Measurements from ENCODE around the gene TEX26.

Gene TEX26

DNA sequence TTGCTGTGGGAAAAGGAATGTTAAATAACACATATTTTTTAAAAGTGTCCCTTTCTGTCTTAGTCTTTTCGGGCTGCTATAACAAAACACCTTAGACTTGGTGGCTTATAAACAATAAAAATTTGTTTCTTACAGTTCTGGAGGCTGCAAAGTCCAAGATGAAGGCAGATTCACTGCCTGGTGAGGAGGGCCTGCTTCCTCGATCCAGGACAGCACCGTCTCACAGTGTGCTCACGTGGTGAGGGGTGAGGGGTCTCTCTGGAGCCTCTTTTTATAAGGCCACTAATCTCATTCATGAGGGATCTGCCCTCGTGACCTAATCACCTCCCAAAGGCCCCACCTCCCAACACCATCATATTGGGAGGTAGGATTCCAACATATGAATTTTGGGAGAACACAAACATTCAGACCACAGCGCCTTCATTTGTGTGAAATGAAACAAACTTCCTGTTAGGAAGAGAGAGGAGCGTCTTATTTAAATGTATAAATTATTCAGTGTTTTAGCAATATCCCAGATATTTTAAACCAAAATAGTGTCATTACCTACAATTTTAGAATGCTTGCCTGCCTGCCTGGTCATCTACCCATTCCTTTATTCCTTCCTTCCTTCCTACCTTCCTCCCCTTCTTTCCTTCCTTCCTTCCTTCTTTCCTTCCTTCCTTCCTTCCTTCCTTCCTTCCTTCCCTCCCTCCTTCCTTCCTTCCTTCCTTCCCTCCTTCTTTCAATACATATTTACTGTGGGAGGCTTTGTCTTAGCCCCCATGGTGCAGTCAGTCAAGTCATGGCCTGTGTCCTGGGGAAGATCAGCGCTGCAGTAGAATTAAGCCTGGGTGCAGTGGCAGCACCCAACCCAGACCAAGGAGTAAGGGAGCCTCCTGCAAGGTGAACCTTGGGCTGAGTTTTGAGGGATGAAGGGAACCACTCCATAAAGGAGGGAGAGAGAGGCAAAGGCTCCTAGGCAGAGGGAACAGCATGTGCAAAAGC is 84.2 kb downstream of the TEX26 start:
- DNase-seq: no peak

DNA sequence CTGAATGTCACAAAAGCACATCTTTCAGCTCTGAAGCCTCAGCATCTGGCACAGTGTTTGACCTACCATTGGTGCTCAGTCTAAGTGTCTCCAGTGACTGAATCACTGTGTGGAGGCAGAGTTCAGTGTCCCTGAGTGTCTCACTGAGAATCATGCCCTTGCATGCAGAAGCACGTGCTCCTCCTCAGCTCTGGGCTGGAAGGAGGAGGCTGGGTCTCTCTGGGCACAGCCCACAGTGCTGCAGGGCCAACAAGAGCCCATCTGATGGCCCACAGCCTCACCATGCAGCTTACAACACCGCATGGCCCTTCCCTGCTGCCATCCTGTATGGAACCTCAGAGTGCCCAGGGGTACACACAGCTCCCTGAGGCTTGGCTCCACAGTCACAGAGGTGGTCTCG is 86.1 kb downstream of the TEX26 start:
- DNase-seq: no peak

DNA sequence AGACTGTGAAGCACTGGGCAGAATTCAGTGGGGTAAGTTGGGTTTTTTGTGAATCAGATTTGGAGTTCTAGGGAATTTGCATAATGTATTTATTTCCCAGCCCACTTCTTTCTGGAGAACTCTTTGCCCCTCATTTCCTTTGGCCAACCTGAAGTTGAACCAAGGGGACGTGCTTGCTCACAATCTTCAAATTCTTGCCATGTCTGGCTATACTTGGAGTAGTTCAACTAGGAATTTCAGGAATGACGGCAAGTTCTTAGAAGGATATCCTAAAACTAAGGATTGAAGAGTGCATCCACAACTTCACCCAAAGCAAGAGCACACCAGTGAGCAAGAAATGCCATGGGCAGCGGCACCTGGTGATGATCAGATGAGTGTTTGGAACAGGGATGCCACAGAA is 88.5 kb downstream of the TEX26 start:
- no peak for DNase-seq

DNA sequence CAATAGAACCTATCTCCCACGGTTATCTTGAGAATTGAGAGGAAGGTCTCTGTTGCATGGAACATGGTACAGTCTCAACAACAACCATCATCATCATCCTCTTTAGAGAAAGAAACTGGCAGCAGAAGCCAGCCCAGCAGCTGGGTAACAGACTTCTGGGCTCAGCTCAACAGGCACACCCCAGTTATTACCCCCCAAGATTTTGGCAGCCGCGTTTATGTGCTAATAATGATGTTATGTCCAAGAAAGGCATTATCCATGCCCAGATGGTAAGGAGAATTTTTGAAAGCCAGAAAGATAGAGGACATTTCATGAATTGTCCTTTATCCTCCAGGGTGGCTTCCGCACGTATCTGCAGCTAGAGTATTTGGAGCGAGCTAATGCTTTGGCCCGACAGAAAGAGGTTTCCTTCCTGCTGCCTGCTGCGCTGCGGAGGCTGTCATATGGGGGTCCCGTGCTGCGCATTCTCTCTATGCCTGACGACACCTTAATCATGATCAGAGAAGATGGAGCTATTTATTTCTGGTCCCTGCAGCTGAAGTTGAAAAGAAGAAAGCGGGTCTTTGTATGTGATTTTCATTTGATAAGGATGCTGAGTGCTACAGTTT is 89.9 kb downstream of the TEX26 start:
- DNase-seq: no peak

DNA sequence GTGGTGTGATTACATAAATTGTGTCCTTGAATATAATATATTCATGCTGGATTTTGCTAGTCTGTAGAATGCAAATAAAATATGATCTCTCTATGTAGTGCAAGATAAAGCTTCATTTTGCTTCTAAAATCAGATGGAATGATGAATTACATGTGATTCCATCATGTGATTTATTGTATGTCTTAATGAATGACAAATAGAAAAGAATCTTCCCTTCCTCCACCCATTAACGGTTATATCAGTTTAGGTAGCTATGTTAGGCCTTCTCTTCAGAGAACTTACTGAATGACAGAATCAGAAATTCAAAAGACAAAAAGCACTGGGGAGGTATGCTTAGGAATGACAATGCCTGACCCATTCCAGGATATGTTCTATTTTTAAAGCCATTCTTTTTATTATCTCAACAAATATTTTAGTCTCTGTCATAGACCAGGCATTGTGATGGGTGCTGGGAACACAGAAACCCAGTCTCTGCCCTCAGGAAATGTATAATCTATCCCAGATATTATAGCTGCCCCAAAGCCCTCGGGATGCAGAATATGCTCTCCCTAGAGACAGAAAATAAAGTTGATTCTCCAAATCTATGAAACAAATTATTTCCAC is 90.6 kb downstream of the TEX26 start:
- DNase-seq: no peak

Measured in GF-D8 (cell line).